GM21576 (cell line): ENCODE measurements around the gene RAB6B.

ENCODE experiments used
- ATAC-seq: cut with Tn5 transposase; IDR thresholded peaks from one replicate; pipeline ENCODE4 v1.9.1; 2021; ENCODE audit warnings: mild to moderate bottlenecking, moderate library complexity; ENCODE audit not compliant: unreplicated experiment

Gene RAB6B

DNA sequence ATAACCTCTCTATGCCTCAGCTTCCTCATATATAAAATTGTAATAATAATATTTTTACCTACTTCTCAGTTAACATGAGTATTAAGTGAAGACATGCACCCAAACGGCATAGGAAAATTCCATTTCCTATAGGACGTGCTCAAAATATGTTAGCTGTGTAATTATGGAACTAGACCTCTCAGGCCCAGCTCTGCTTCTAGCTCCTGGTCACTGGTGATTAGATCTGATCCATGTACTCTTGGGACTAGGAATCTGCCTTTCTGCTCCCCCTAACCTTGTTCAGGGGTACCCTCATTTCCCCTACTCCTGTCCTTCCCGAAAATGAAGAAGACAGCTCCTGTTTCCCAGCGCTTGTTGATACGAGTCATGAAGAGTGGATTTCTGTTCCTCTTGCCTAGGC is 119.8 kb downstream of the RAB6B start:
- ATAC-seq = no peak

DNA sequence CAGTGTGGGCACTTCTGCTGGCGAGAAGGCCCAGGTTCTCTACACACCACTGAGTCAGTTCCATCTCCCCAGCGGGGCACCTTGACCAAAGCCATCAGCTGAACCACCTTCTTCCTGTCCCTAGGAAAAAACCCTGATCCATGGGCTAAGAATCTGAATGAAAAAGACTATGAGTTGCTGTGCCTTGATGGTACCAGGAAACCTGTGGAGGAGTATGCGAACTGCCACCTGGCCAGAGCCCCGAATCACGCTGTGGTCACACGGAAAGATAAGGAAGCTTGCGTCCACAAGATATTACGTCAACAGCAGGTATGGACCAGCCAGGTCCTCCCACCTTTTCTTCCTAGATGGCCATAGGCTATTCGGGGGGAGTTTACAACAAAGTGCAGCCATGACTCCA is 120.4 kb downstream of the RAB6B start:
- ATAC-seq = no peak
